Esophagus squamous epithelium (tissue), 5 donors: Measurements from ENCODE around the gene CCDC192. TPM values are rescaled to one million over a fixed set of nuclear protein-coding genes. Genes with fewer than 3 reads are reported as not detected.

Experiments
- DNase-seq: peaks from one replicate; lab custom pipeline; 2025; lab: John Stamatoyannopoulos, UW
- H3K27ac ChIP-seq, 4 donors: fragments of 200-600 bp; sonication (generic); one replicate each; pipeline ENCODE4 v1.5.1; 2016 to 2019; ENCODE audit warnings: mild to moderate bottlenecking in 1 of 4
- H3K27me3 ChIP-seq, 4 donors: fragments of 200-600 bp; sonication (generic); 1 replicate in 3 of 4; 2 replicates in 1 of 4; pipeline versions ENCODE4 v1.5.1 to v1.6.0; 2017 to 2021; ENCODE audit warnings: antibody characterized with exemption in 1 of 4
- H3K36me3 ChIP-seq, 3 donors: fragments of 200-600 bp; sonication (generic); one replicate each; pipeline ENCODE4 v1.5.1; 2016 to 2019
- H3K4me1 ChIP-seq, 3 donors: fragments of 200-600 bp; sonication (generic); one replicate each; pipeline ENCODE4 v1.5.1; 2017 to 2019
- H3K4me3 ChIP-seq, 4 donors: fragments of 200-600 bp; sonication (generic); 1 replicate in 3 of 4; 2 replicates in 1 of 4; pipeline ENCODE4 v1.5.1; 2016 to 2019; ENCODE audit warnings: mild to moderate bottlenecking in 2 of 4, moderate library complexity in 1 of 4
- H3K9me3 ChIP-seq, 3 donors: fragments of 200-600 bp; sonication (generic); one replicate each; pipeline ENCODE4 v1.5.1; 2016 to 2019
- POLR2A ChIP-seq, 4 donors: fragments of 450-650 bp; IDR thresholded peaks; one replicate each; pipeline ENCODE4 v1.6.1; 2017; ENCODE audit warnings: antibody characterized with exemption in 4 of 4, mild to moderate bottlenecking in 4 of 4, moderate library complexity in 3 of 4
- WGBS, 2 donors: methylation state at CpG; one replicate each; pipeline ENCODE4 v1.1.5; 2018; 5-methylcytosine and 5-hydroxymethylcytosine counted together
- intact Hi-C: fragments of 100-400 bp; cut with DNase I; formaldehyde crosslinking; loops from one replicate; pipeline ENCODE4 v1.15.0; 2022
- total RNA-seq, 4 donors: library from RNA; depleted of rRNA; stranded (reverse); fragments of >200 nt; gene quantifications; one replicate each; pipeline ENCODE4 v1.1.0, GENCODE V29; 2016
- TF ChIP-seq, protein P1 (sequence below), 6 experiments: fragments of 450-650 bp in 4 of 6; fragments of 200-600 bp in 2 of 6; sonication (generic) in 2 of 6; IDR thresholded peaks; one replicate each; pipeline ENCODE4 v1.5.1; 2016 to 2019; ENCODE audit warnings: antibody characterized with exemption in 6 of 6, mild to moderate bottlenecking in 4 of 6, moderate library complexity in 4 of 6
- donor health status: DM: yes; HTN: yes; CAD: no.

The CCDC192 gene
- total RNA-seq, 4 donors from 2014 or later = not detected

DNA sequence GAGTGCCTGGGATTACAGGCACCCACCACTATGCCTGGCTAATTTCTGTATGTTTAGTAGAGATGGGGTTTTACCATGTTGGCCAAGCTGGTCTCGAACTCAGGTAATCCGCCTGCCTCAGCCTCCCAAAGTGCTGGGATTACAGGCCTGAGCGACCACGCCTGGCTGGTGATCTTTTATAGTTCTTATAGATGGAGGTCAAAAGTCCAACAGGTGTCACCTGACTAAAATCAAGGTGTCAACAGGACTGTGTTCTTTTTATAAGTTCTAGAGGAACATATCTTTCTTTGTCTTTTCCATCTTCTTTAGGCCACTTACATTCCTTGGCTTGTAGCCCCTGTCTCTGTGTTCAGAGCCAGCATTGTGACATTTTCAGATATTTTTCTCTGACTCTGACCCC is 224.9 kb downstream of the CCDC192 start:
- no peaks in the 10 kb centered on the region for H3K27me3 ChIP-seq
- no peaks in the 10 kb centered on the region for H3K9me3 ChIP-seq
- no peaks in the 10 kb centered on the region for H3K36me3 ChIP-seq
- DNase-seq = no peak
- no peak overlapping the region for H3K4me3 ChIP-seq
- WGBS, 2 donors = 93 to 94% methylated on average over 3 to 4 of the region's 4 CpGs
- H3K27ac ChIP-seq = no peak overlapping the region
- TF ChIP-seq POLR2A (IDR thresholded peaks at IDR 0.05) = no peak
- TF ChIP-seq, protein P1, sequence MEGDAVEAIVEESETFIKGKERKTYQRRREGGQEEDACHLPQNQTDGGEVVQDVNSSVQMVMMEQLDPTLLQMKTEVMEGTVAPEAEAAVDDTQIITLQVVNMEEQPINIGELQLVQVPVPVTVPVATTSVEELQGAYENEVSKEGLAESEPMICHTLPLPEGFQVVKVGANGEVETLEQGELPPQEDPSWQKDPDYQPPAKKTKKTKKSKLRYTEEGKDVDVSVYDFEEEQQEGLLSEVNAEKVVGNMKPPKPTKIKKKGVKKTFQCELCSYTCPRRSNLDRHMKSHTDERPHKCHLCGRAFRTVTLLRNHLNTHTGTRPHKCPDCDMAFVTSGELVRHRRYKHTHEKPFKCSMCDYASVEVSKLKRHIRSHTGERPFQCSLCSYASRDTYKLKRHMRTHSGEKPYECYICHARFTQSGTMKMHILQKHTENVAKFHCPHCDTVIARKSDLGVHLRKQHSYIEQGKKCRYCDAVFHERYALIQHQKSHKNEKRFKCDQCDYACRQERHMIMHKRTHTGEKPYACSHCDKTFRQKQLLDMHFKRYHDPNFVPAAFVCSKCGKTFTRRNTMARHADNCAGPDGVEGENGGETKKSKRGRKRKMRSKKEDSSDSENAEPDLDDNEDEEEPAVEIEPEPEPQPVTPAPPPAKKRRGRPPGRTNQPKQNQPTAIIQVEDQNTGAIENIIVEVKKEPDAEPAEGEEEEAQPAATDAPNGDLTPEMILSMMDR (IDR thresholded peaks at IDR 0.05) = no peak
- intact Hi-C loops = no loop called here
- H3K4me1 ChIP-seq = peaks cover 0 to 29% (median 0%) of the 10 kb centered on the region in 3 donors

DNA sequence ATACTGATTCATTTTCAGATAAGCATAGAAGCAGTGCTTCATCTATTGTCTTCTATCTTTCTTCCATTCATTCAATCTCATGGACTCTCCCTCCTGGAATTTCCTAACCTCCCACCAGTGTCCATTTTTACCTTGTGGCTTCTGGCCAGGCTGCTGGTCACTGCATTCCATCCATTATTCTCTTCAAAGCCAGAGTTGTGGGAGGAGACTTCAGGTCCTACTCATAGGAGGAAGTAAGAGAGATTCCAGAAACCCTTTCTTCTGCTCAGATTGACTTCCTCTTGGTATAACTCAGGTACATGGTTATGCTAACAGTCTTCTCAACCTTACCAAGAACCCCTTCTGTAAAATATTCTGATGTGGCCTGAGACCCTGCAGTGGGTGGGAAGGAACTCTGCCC is 227.1 kb downstream of the CCDC192 start:
- H3K4me3 ChIP-seq = no peak overlapping the region
- DNase-seq = no peak
- TF ChIP-seq, protein P1 (IDR thresholded peaks at IDR 0.05) = no peak
- TF ChIP-seq POLR2A (IDR thresholded peaks at IDR 0.05) = no peak
- intact Hi-C loops = no loop called here
- H3K27ac ChIP-seq = no peak overlapping the region
- peaks cover 0 to 38% (median 5%) of the 10 kb centered on the region in 3 donors for H3K4me1 ChIP-seq
- no peaks in the 10 kb centered on the region for H3K9me3 ChIP-seq
- H3K27me3 ChIP-seq = no peaks in the 10 kb centered on the region
- no peaks in the 10 kb centered on the region for H3K36me3 ChIP-seq

DNA sequence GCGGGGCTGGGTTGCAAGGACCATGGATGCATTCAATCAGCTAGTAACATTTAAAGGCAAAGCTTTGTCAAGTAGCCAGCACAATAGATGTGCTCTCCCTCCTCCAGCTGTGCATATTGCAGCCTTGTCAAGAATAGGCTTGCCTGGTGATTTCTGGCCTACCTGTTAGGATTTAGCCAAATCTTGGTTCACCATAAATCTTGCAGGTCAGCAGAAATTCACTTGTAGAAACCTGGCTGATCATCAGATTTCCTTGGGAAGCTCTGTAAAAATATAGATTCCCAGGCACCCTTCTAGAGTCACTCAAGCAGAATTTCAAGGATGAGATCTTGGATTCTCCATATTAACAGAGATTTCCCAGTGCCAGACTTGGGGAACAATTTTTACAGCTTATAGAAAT is 228.2 kb downstream of the CCDC192 start:
- intact Hi-C loops = no loop called here
- Histone ChIP-seq H3K4me3 (no peak overlapping the region), H3K4me1 (peaks cover 0 to 38% (median 10%) of the 10 kb centered on the region in 3 donors), H3K36me3 (no peaks in the 10 kb centered on the region), H3K27ac (no peak overlapping the region), H3K27me3 (no peaks in the 10 kb centered on the region), H3K9me3 (no peaks in the 10 kb centered on the region)
- DNase-seq = no peak
- 36 to 50% methylated on average over 1 of the region's 1 CpG for WGBS, 2 donors
- no peak for TF ChIP-seq POLR2A (IDR thresholded peaks at IDR 0.05)
- TF ChIP-seq, protein P1 (IDR thresholded peaks at IDR 0.05) = no peak

DNA sequence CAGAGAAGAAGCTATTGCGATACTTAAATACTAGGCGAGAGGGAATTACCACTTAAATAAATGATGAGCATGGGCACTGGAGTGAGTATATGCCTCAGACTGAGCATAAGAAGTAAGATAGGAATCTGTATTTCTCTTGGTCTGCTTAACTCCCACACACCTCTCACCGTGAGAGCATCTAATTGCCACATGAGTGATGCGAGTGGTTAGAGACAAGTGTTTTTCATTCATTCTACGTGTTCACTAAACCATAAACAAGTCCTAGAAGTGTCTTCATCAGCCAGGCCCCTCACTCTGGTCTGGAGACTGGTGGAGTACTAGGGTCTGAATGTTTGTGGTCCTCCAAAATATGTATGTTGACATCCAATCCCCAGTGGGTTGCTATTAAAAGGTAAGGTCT is 230.2 kb downstream of the CCDC192 start:
- H3K36me3 ChIP-seq = no peaks in the 10 kb centered on the region
- no peaks in the 10 kb centered on the region for H3K9me3 ChIP-seq
- intact Hi-C loops = no loop called here
- no peak overlapping the region for H3K4me3 ChIP-seq
- H3K4me1 ChIP-seq = peaks cover 0 to 41% (median 13%) of the 10 kb centered on the region in 3 donors
- H3K27ac ChIP-seq = no peak overlapping the region
- TF ChIP-seq, protein P1 (IDR thresholded peaks at IDR 0.05) = no peak
- TF ChIP-seq POLR2A (IDR thresholded peaks at IDR 0.05) = no peak
- no peak for DNase-seq
- no peaks in the 10 kb centered on the region for H3K27me3 ChIP-seq
- 74 to 87% methylated on average over 5 of the region's 5 CpGs for WGBS, 2 donors

DNA sequence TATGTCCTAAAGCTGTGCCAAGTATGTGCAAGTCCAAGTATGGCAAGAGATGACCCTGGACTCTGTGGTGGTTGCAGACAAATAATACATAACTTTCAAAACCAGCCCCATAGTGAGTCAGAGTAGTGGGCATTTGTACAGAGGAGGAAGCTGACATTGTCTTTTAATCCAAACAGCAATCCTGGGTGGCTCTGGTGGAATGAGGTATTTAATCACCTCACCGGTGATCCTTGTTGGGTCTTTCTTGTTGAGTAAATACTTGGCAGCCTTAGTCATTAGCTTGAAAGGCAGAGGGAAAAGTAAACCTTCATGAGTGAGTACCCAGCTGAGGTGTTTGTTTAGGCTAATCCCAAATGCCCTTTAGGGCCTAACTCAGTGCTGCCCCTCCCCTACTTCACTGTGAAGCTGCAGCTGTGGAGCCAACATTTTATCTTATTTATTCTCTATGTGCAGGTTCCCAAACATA is 231.6 kb downstream of the CCDC192 start:
- H3K36me3 ChIP-seq = no peaks in the 10 kb centered on the region
- no peaks in the 10 kb centered on the region for H3K9me3 ChIP-seq
- no peak for DNase-seq
- WGBS, 2 donors = 13% methylated on average over 1 of the region's 1 CpG
- H3K4me1 ChIP-seq = peaks cover 0 to 41% (median 13%) of the 10 kb centered on the region in 3 donors
- TF ChIP-seq, protein P1 (IDR thresholded peaks at IDR 0.05) = peak in 2 of 6 experiments; percentile 3 to 20
- TF ChIP-seq POLR2A (IDR thresholded peaks at IDR 0.05) = no peak
- intact Hi-C loops = no loop called here
- no peaks in the 10 kb centered on the region for H3K27me3 ChIP-seq
- no peak overlapping the region for H3K4me3 ChIP-seq
- H3K27ac ChIP-seq = no peak overlapping the region
